A673 (cell line): ENCODE results near the gene MANSC1.

Source experiments
- EZH2 ChIP-seq: fragments of 200-600 bp; sonication (generic); IDR thresholded peaks from 2 replicates; pipeline ENCODE4 v1.6.1; 2017; ENCODE audit warnings: borderline replicate concordance, low read depth, mild to moderate bottlenecking, mixed read lengths, antibody characterized with exemption, low read length; ENCODE audit not compliant: poor library complexity, severe bottlenecking
- TF ChIP-seq, protein P1 (sequence below): fragments of 300-800, 200-600 bp; sonication (generic); conservative IDR thresholded peaks from 2 replicates; pipeline ENCODE4 v1.5.1; 2017; ENCODE audit warnings: low read depth, mild to moderate bottlenecking, antibody characterized with exemption, low read length, moderate library complexity, mixed read lengths

GRCh38 chr12:12356896-12357718 lies 7.1 kb upstream of the MANSC1 start, which contains the start of gene BORCS5:
- TF ChIP-seq, protein P1, sequence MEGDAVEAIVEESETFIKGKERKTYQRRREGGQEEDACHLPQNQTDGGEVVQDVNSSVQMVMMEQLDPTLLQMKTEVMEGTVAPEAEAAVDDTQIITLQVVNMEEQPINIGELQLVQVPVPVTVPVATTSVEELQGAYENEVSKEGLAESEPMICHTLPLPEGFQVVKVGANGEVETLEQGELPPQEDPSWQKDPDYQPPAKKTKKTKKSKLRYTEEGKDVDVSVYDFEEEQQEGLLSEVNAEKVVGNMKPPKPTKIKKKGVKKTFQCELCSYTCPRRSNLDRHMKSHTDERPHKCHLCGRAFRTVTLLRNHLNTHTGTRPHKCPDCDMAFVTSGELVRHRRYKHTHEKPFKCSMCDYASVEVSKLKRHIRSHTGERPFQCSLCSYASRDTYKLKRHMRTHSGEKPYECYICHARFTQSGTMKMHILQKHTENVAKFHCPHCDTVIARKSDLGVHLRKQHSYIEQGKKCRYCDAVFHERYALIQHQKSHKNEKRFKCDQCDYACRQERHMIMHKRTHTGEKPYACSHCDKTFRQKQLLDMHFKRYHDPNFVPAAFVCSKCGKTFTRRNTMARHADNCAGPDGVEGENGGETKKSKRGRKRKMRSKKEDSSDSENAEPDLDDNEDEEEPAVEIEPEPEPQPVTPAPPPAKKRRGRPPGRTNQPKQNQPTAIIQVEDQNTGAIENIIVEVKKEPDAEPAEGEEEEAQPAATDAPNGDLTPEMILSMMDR = peak; percentile 45
- TF ChIP-seq EZH2 = no peak
